ENCODE data around the gene GABBR2. TPM values are rescaled to one million over a fixed set of nuclear protein-coding genes. Genes with fewer than 3 reads are reported as not detected.

Gene GABBR2
- total RNA-seq, 4 donors from 2014 or later, result under 0.01 to 0.62 TPM; not detected in 2

DNA sequence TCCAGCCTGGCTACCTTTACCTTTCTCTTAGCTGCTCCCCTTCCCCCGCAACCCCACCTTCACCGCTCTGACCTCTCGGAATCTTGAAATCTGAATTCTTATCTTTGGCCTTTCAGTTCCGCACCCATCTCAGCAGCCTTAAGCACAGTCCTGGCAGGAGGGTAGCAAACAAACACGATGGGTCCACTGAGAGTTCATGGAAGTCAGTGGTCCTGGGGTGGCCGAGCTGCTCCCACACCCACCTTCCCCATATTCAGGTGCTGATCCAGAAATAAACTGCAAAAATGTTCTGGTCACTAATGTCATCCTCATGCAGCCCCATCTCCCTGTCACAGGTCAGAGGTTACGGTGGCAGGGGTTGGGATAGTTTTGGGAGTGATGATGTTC is 393.7 kb downstream of the GABBR2 start:
- H3K27me3 ChIP-seq, result no peaks in the 10 kb centered on the region
- intact Hi-C loops (cut with DNase I; ENCODE audit: low total_unique reads), result no loop called here
- TF ChIP-seq, protein P1, sequence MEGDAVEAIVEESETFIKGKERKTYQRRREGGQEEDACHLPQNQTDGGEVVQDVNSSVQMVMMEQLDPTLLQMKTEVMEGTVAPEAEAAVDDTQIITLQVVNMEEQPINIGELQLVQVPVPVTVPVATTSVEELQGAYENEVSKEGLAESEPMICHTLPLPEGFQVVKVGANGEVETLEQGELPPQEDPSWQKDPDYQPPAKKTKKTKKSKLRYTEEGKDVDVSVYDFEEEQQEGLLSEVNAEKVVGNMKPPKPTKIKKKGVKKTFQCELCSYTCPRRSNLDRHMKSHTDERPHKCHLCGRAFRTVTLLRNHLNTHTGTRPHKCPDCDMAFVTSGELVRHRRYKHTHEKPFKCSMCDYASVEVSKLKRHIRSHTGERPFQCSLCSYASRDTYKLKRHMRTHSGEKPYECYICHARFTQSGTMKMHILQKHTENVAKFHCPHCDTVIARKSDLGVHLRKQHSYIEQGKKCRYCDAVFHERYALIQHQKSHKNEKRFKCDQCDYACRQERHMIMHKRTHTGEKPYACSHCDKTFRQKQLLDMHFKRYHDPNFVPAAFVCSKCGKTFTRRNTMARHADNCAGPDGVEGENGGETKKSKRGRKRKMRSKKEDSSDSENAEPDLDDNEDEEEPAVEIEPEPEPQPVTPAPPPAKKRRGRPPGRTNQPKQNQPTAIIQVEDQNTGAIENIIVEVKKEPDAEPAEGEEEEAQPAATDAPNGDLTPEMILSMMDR (IDR thresholded peaks at IDR 0.05), result no peak

DNA sequence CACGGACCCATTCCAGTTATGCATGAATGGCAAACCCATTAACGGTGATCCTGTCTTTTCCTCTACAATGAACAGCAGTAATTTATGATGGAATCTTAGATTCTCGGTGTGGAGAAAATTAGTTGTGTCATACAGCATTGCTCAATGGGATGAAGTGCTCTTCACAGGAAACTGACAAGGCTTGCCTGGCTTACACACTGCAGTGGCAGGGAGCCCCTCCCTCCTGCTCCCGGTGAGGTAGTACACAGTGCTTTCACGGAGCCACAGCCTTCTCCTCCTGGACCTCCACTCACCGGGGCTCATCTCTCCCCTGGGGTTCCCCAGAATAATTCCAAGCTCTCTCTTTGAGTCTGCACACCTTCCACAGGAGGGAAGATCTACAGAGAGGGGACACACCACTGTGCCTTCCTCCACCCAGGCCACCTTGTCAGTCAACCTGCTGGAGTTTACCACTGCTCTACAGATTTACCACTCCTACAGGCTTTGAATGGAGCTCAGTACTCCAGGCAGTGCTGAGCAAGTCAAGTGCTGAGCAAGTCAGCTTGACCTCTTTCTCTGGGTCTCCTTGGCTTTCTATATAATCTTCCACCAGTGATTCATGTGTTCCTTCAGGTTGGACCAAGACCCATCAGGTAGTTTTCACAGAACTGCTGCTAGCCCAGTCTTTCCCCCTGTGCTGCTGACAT is 394.2 kb downstream of the GABBR2 start:
- no peaks in the 10 kb centered on the region for H3K4me1 ChIP-seq
- intact Hi-C loops (cut with DNase I; ENCODE audit: low total_unique reads), result no loop called here

More for the DNA sequence above, 393.7 kb downstream of the GABBR2 start:
- no peak for DNase-seq
- Histone ChIP-seq H3K9me3 (no peaks in the 10 kb centered on the region), H3K4me3 (no peak overlapping the region), H3K36me3 (no peaks in the 10 kb centered on the region), H3K27ac (no peak overlapping the region), H3K4me1 (no peaks in the 10 kb centered on the region)

DNA sequence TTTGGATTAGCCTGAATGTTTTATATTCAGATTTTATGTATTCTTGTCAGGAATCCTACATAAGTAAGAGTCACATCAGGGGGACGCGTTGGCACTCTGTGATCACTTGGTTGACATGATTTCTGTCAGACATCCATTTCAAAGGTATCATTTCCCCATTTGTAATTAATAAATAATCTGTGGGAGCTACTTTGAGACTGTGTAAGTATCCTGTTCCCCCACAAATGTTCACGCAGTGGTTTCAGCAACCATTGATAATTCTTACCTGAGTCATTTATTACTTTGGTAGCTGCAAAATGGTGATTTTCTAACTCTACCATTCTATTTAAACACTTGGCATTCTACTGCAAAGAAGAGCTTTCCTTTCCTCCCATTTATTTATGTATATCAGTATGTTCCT is 396.4 kb downstream of the GABBR2 start:
- H3K4me3 ChIP-seq, result no peak overlapping the region
- intact Hi-C loops (cut with DNase I; ENCODE audit: low total_unique reads), result no loop called here

More for the DNA sequence above, 394.2 kb downstream of the GABBR2 start:
- TF ChIP-seq POLR2A (IDR thresholded peaks at IDR 0.05), result no peak
- TF ChIP-seq, protein P1 (IDR thresholded peaks at IDR 0.05), result no peak
- DNase-seq, result no peak
- Histone ChIP-seq H3K9me3 (no peaks in the 10 kb centered on the region), H3K36me3 (no peaks in the 10 kb centered on the region), H3K4me3 (no peak overlapping the region), H3K27me3 (no peaks in the 10 kb centered on the region), H3K27ac (no peak overlapping the region)

DNA sequence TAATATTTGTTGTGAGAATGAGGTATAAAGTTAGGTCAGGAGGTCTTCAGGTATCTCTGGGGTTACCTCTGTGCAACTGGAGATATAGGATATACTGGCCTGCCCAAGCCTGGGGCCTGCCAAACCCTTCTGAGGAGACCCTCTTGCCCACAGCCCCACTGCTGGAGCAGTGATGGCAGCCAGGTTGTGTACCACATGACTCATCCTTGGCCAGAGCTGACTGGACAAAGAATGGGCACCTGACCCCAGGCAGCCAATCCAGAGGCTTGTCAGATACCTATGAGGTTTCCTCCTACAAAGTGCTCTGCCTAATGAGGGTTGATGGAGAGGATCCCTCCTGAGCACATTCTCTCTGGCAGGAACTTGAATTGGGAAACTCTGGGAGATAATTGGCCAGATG is 397.2 kb downstream of the GABBR2 start:
- TF ChIP-seq, protein P1 (IDR thresholded peaks at IDR 0.05), result no peak
- no peak for TF ChIP-seq POLR2A (IDR thresholded peaks at IDR 0.05)
- intact Hi-C loops (cut with DNase I; ENCODE audit: low total_unique reads), result no loop called here
- H3K4me1 ChIP-seq, result no peaks in the 10 kb centered on the region
- H3K36me3 ChIP-seq, result no peaks in the 10 kb centered on the region
- no peak overlapping the region for H3K4me3 ChIP-seq
- H3K9me3 ChIP-seq, result no peaks in the 10 kb centered on the region
- no peak overlapping the region for H3K27ac ChIP-seq
- no peak for DNase-seq
- H3K27me3 ChIP-seq, result no peaks in the 10 kb centered on the region

More for the DNA sequence above, 396.4 kb downstream of the GABBR2 start:
- no peaks in the 10 kb centered on the region for H3K9me3 ChIP-seq
- TF ChIP-seq, protein P1 (IDR thresholded peaks at IDR 0.05), result no peak
- no peak for TF ChIP-seq POLR2A (IDR thresholded peaks at IDR 0.05)
- H3K4me1 ChIP-seq, result no peaks in the 10 kb centered on the region
- DNase-seq, result no peak
- no peaks in the 10 kb centered on the region for H3K36me3 ChIP-seq
- no peaks in the 10 kb centered on the region for H3K27me3 ChIP-seq
- H3K27ac ChIP-seq, result no peak overlapping the region

DNA sequence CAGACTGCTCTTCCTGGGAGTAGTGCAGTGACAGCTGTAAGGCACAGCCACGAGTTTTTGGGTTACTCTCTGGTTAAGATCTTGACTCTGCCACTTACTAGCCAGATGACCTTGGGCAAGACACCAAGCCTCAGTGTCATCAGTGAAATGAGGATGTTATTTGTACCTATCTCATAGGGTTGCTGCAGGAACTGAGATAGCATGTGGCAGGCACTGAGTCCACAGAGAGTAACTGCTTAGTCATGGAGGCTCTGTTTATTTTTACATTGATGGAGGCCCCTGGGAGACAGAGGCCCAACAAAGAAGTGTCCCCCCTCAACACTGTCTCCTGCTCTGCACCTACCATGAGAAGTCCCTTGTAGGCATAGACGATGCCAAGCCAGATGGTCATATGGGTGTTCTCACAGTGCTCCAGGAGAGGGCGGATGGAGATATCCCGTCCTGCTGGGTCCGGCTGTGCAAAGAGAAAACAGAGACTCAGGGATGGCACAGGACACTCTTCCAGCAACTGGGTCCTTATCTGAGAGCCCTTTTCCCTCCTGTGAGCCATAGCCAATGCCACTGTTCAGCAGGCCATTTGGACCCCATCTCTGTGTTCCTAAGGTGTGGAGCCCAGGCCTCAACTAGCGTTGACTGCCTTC is 397.9 kb downstream of the GABBR2 start:
- Histone ChIP-seq H3K4me3 (no peak overlapping the region), H3K27ac (no peak overlapping the region), H3K27me3 (no peaks in the 10 kb centered on the region), H3K4me1 (no peaks in the 10 kb centered on the region), H3K36me3 (no peaks in the 10 kb centered on the region), H3K9me3 (no peaks in the 10 kb centered on the region)
- TF ChIP-seq, protein P1 (IDR thresholded peaks at IDR 0.05), result no peak
- TF ChIP-seq POLR2A (IDR thresholded peaks at IDR 0.05), result no peak
- no peak for DNase-seq
- intact Hi-C loops (cut with DNase I; ENCODE audit: low total_unique reads), result no loop called here

Data from uterus (tissue), 4 donors.